DMS114 treated with DMSO at 0.1 percent for 48 hours (cell line): ENCODE measurements around the gene ZSCAN20.

Source experiments
- DNase-seq: peaks from one replicate; lab custom pipeline; 2025; ENCODE audit not compliant: unreplicated experiment; lab: John Stamatoyannopoulos, UW

The ZSCAN20 gene

GRCh38 chr1:33443080-33443704, 29.3 kb upstream of the ZSCAN20 start:
- DNase-seq = no peak

DNA sequence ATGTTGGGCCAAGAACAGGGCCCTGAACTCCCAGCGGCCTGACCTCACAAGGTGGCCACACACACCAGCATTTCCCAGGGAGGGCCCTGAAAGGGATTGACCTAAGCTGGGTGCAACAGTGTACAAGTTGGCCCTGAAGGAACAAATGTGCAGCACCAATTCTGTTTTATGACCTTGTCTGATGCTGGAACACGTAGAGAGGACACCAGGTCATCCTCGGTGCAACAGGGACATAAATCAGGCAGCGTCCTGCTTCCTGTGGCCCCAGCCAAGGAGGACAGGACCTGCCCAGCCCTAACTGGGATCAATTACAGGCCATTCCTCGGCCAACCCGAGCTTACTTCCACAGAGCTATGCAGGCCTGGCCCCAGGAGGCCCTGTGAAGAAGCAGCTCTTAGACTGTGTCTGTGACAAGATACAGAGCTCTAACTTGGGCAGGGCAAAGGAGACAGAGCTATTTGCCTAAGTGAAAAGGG, 28.7 kb upstream of the ZSCAN20 start:
- DNase-seq = no peak

- no peak for DNase-seq
Measured at GRCh38 chr1:33445108-33445507, 27.3 kb upstream of the ZSCAN20 start.

- no peak for DNase-seq
Measured at GRCh38 chr1:33446590-33446989, 25.9 kb upstream of the ZSCAN20 start.

GRCh38 chr1:33454646-33455282, 17.7 kb upstream of the ZSCAN20 start:
- no peak for DNase-seq

- DNase-seq = peak; percentile 55
Measured at GRCh38 chr1:33455539-33456501, 16.6 kb upstream of the ZSCAN20 start.

DNA sequence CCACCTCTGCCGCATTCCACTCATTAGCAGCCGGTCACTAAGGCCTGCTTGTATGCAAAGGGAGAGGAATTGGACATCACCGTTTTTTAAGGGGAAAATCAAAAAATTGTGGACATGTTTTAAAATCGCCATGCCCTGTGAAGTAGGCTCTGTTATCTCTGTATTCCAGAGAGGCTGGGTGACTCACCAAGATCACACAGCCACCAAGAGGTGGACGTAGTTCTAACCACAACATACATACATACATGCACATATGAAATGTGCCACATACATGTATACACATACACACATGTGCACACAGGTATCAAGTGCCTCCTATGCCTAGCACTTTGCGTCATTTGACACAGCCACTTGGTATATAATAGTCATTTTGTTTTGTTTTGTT, 16.0 kb upstream of the ZSCAN20 start:
- no peak for DNase-seq

DNA sequence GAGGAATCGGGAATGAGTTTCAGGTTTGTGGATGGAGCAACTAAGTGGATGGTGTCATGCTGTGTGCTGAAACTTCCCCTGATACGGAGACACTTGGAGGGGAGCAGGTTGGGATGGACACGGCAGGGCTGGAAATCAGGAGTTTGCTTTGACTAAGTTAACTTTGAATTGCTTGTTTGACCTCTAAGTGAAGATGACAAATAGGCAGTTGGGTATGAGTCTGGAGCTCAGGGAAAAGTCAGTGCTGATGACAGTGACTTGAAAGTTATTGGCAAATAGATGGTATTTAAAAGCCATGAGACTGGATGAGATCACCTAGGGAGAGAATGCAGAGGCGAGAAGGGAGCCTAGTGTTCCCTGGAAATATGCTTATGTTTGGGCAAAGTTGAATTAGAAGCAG, 12.8 kb upstream of the ZSCAN20 start:
- no peak for DNase-seq

DNA sequence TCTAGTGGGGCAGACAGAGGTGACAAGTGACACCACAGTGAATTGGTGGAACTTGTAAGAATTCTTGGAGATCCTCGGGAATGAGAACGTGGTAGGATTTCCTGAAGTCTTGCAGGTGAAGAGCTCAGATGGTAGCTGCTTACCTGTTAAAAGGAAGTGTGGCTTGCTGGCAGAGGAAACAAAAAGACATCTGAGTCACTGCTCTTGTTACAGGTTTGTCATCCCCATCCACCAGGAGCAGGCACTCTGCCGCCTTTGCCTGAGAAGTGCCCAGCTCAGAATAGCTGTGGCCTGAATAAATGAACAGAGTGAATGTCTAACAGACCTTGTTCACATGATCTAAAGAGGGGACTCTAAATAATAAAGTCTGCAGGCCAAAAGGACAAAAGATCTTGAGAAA, 12.3 kb upstream of the ZSCAN20 start:
- DNase-seq = no peak

GRCh38 chr1:33460947-33461629, 11.4 kb upstream of the ZSCAN20 start:
- no peak for DNase-seq

DNA sequence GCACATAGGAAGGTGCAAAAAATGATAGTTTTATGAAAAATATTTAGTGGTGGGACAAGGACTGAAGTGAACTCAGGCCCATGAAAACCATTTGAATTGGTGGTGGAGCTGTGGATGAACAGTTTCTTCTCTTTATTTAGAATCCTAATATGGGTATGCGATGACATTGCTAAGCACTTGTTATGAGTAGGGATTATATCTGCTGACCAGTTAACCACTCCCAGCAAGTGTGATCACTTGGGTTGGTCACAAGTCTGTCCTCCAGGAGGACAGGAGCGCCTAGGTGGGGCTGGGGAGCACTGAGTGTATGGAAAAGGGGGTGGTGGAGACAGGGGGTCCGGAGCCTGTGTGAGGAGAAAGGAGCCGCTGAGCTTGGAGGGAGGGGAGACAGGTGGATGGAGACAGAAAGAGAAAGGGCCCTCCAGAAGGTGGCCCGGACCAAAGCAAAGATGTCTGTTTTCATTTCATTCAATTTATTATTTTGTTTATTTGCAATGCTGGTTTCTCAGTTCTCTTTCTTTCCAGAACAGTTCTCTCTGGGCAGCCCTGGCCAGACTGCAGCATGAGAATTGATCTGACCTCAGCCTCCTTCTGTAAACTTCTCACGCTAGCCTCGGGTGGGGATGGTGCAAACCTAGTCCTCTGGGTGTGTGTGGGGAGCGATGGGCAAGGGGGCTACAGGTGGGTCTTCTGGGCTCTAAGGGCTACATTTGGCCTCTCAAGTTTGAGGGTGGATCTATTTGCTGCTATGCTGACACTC, 9.9 kb upstream of the ZSCAN20 start:
- no peak for DNase-seq

GRCh38 chr1:33464552-33464951, 7.9 kb upstream of the ZSCAN20 start:
- DNase-seq = no peak

GRCh38 chr1:33465316-33465715, 7.1 kb upstream of the ZSCAN20 start:
- no peak for DNase-seq

DNA sequence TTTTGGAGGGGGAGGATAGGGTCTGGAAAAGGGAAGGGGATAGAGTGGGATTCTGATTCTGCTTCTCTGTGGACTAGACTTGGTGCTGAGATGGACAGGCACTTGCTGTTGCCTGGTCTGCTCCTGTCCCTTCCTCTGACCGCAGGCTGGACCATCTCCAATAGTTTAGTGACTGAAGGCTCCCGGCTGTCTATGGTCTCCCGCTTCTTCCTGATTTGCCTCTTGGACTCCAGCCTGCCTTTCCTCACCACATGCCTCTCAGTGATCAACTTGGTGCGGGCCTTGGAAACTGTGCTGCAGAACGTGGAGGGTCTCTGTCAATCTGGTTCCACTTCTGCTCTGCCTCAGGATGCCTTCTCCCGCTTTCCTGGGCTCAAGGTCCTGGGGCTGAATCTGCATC, 6.3 kb upstream of the ZSCAN20 start:
- no peak for DNase-seq

- no peak for DNase-seq
Measured at GRCh38 chr1:33468011-33468410, 4.4 kb upstream of the ZSCAN20 start.

GRCh38 chr1:33468531-33468930, 3.9 kb upstream of the ZSCAN20 start:
- DNase-seq = no peak

GRCh38 chr1:33468967-33469366, 3.5 kb upstream of the ZSCAN20 start:
- no peak for DNase-seq

DNA sequence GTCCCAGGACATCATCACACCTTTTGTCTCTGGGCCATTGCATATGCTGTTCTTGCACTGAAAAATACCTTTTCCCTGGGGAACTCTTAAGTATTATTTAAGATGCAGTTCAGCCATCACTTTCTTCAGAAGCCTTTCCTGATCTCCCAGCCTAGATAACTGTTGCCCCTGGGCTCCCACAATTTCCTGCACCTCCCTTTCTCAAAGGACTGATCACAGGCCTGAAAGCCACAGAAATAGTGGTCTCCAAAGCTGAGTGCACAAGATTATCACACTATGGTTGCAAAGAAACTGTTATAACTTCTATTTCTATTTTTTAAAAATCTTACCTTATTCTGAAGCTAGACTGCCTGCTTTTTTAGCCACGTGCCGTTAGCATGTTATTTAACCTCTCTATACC, 2.8 kb upstream of the ZSCAN20 start:
- DNase-seq = no peak

GRCh38 chr1:33470495-33471012, 1.9 kb upstream of the ZSCAN20 start:
- peak; percentile 71 for DNase-seq

DNA sequence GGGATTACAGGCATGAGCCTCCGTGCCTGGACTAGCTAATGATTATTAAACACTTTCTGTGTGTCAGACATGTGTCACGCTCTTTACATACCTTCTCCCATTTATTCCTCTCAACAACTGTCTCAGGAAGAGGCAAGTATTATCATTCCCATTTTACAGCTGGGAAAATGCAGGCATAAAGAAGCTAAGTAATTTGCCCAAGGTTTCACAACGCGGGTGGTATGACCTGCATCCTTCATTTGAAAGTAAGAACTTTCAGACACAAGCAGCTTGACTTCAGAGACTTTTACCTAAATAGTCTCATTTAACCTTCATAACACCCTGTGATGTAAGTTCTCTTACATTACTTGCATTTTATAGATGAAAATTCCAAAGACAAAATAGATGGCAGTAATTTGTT, 1.0 kb upstream of the ZSCAN20 start:
- no peak for DNase-seq
